ENCODE measurements around the gene DOCK7. TPM values are rescaled to one million over a fixed set of nuclear protein-coding genes. Genes with fewer than 3 reads are reported as not detected.

DOCK7 gene
- total and polyA plus RNA-seq, 2 of the 13 experiments (the other 11 are each of a cell fraction or from before 2014, with no cell fraction given), result 45.7 to 67.2 TPM

GRCh38 chr1:62436039-62436465, 252.1 kb downstream of the DOCK7 start (continued):
- TF ChIP-seq ZBTB33 (CRISPR knock-in tag; IDR thresholded peaks at IDR 0.05) (no peak), MLLT10 (CRISPR knock-in tag; IDR thresholded peaks at IDR 0.05) (no peak), TFDP1 (CRISPR knock-in tag; IDR thresholded peaks at IDR 0.05; ENCODE audit: borderline replicate concordance) (peak; percentile 53; the same call in 1 of the 2 replicates), CEBPZ (IDR thresholded peaks at IDR 0.05; ENCODE audit: low read length) (no peak), PRMT3 (CRISPR knock-in tag; IDR thresholded peaks at IDR 0.05; ENCODE audit: borderline replicate concordance, low read depth) (no peak), ZNF253 (CRISPR knock-in tag; IDR thresholded peaks at IDR 0.05; ENCODE audit: borderline replicate concordance) (no peak), ZNF776 (CRISPR knock-in tag; IDR thresholded peaks at IDR 0.05) (no peak), TBL1XR1 (IDR thresholded peaks at IDR 0.05; ENCODE audit: borderline replicate concordance, low read length, partially characterized antibody) (no peak), MED8 (CRISPR knock-in tag; IDR thresholded peaks at IDR 0.05; ENCODE audit: insufficient replicate concordance) (no peak), SP2 (CRISPR knock-in tag; IDR thresholded peaks at IDR 0.05) (no peak), HOMEZ (CRISPR knock-in tag; IDR thresholded peaks at IDR 0.05; ENCODE audit: low read depth) (peak; percentile 80; the same call in 1 of the 2 replicates), JUND (CRISPR knock-in tag; IDR thresholded peaks at IDR 0.05) (no peak), PCBP2 (optimal IDR thresholded peaks at IDR 0.05; ENCODE audit: low read depth, low read length, poor library complexity, severe bottlenecking) (no peak), ZNF792 (CRISPR knock-in tag; IDR thresholded peaks at IDR 0.05) (no peak), TP53 (CRISPR knock-in tag; conservative IDR thresholded peaks at IDR 0.05) (0 out of 2 replicates have a peak, but pooled peaks have one; percentile 32), SCMH1 (CRISPR knock-in tag; IDR thresholded peaks at IDR 0.05; ENCODE audit: borderline replicate concordance) (no peak), SIX1 (CRISPR knock-in tag; IDR thresholded peaks at IDR 0.05; ENCODE audit: borderline replicate concordance) (no peak), ZNF496 (CRISPR knock-in tag; IDR thresholded peaks at IDR 0.05; ENCODE audit: insufficient replicate concordance) (no peak), ZNF777 (CRISPR knock-in tag; IDR thresholded peaks at IDR 0.05) (peak; percentile 98), ZNF562 (CRISPR knock-in tag; IDR thresholded peaks at IDR 0.05; ENCODE audit: borderline replicate concordance) (no peak), SOX13 (IDR thresholded peaks at IDR 0.05) (no peak), SOX13 (CRISPR knock-in tag; conservative IDR thresholded peaks at IDR 0.05 in 1 of 2, IDR thresholded peaks at IDR 0.05 in 1 of 2) (peak in 1 of 2 experiments; percentile 22; a peak in 1 of 4 replicates), NCOA2 (CRISPR knock-in tag; IDR thresholded peaks at IDR 0.05) (no peak), GPN1 (CRISPR knock-in tag; IDR thresholded peaks at IDR 0.05; ENCODE audit: borderline replicate concordance) (peak; percentile 70; the same call in 1 of the 2 replicates)

All from HepG2 (cell line).